ENCODE measurements around the gene GRIN1. TPM values are rescaled to one million over a fixed set of nuclear protein-coding genes. Genes with fewer than 3 reads are reported as not detected.

GRIN1 gene
- total and polyA plus RNA-seq, 2 of the 8 experiments (the other 6 are each of a cell fraction or from before 2014, with no cell fraction given): 0.48 to 2.1 TPM

GRCh38 chr9:137108608-137109249 is 30.2 kb upstream of the GRIN1 start (continued):
- TF ChIP-seq GTF2F1 (IDR thresholded peaks at IDR 0.05; ENCODE audit: borderline replicate concordance, low read depth, low read length) (no peak), BRCA1 (IDR thresholded peaks at IDR 0.05; ENCODE audit: low read depth, low read length) (no peak), POLR2AphosphoS5 (IDR thresholded peaks at IDR 0.05; ENCODE audit: low read depth, low read length) (no peak), CBX5 (IDR thresholded peaks at IDR 0.05; ENCODE audit: low read depth, low read length) (no peak)

Data from H1 (cell line).